Esophagus squamous epithelium (tissue), 5 donors: ENCODE data around the gene UMODL1. TPM values are rescaled to one million over a fixed set of nuclear protein-coding genes. Genes with fewer than 3 reads are reported as not detected.

Experiments used
- DNase-seq: peaks from one replicate; lab custom pipeline; 2025; lab: John Stamatoyannopoulos, UW
- H3K27ac ChIP-seq, 4 donors: fragments of 200-600 bp; sonication (generic); one replicate each; pipeline ENCODE4 v1.5.1; 2016 to 2019; ENCODE audit warnings: mild to moderate bottlenecking in 1 of 4
- H3K27me3 ChIP-seq, 4 donors: fragments of 200-600 bp; sonication (generic); 1 replicate in 3 of 4; 2 replicates in 1 of 4; pipeline versions ENCODE4 v1.5.1 to v1.6.0; 2017 to 2021; ENCODE audit warnings: antibody characterized with exemption in 1 of 4
- H3K36me3 ChIP-seq, 3 donors: fragments of 200-600 bp; sonication (generic); one replicate each; pipeline ENCODE4 v1.5.1; 2016 to 2019
- H3K4me1 ChIP-seq, 3 donors: fragments of 200-600 bp; sonication (generic); one replicate each; pipeline ENCODE4 v1.5.1; 2017 to 2019
- H3K4me3 ChIP-seq, 4 donors: fragments of 200-600 bp; sonication (generic); 1 replicate in 3 of 4; 2 replicates in 1 of 4; pipeline ENCODE4 v1.5.1; 2016 to 2019; ENCODE audit warnings: mild to moderate bottlenecking in 2 of 4, moderate library complexity in 1 of 4
- H3K9me3 ChIP-seq, 3 donors: fragments of 200-600 bp; sonication (generic); one replicate each; pipeline ENCODE4 v1.5.1; 2016 to 2019
- CTCF ChIP-seq, 6 experiments: fragments of 450-650 bp in 4 of 6; fragments of 200-600 bp in 2 of 6; sonication (generic) in 2 of 6; IDR thresholded peaks; one replicate each; pipeline ENCODE4 v1.5.1; 2016 to 2019; ENCODE audit warnings: antibody characterized with exemption in 6 of 6, mild to moderate bottlenecking in 4 of 6, moderate library complexity in 4 of 6
- POLR2A ChIP-seq, 4 donors: fragments of 450-650 bp; IDR thresholded peaks; one replicate each; pipeline ENCODE4 v1.6.1; 2017; ENCODE audit warnings: antibody characterized with exemption in 4 of 4, mild to moderate bottlenecking in 4 of 4, moderate library complexity in 3 of 4
- WGBS, 2 donors: methylation state at CpG; one replicate each; pipeline ENCODE4 v1.1.5; 2018; 5-methylcytosine and 5-hydroxymethylcytosine counted together
- intact Hi-C: fragments of 100-400 bp; cut with DNase I; formaldehyde crosslinking; loops from one replicate; pipeline ENCODE4 v1.15.0; 2022
- total RNA-seq, 4 donors: library from RNA; depleted of rRNA; stranded (reverse); fragments of >200 nt; gene quantifications; one replicate each; pipeline ENCODE4 v1.1.0, GENCODE V29; 2016
- donor health status: DM: yes; HTN: yes; CAD: no.

Gene UMODL1
- total RNA-seq, 4 donors from 2014 or later = not detected

- no peaks in the 10 kb centered on the region for H3K36me3 ChIP-seq
- intact Hi-C loops = loop anchor here (10.0 kb wide), 3 partner anchors 104 to 294 kb away; partner anchors contain the start of gene ZBTB21
- H3K4me3 ChIP-seq = no peak overlapping the region
- no peaks in the 10 kb centered on the region for H3K9me3 ChIP-seq
- H3K4me1 ChIP-seq = peaks cover 21 to 51% (median 22%) of the 10 kb centered on the region in 3 donors
- peaks cover 0 to 64% (median 0%) of the 10 kb centered on the region in 4 donors for H3K27me3 ChIP-seq
- no peak for DNase-seq
- no peak overlapping the region for H3K27ac ChIP-seq
- no peak for TF ChIP-seq CTCF (IDR thresholded peaks at IDR 0.05)
- no peak for TF ChIP-seq POLR2A (IDR thresholded peaks at IDR 0.05)
- 55 to 64% methylated on average over 2 to 9 of the region's 15 CpGs for WGBS, 2 donors
Observed at GRCh38 chr21:42118901-42119300, 47.8 kb downstream of the UMODL1 start.

GRCh38 chr21:42120101-42120902 lies 49.2 kb downstream of the UMODL1 start:
- TF ChIP-seq POLR2A (IDR thresholded peaks at IDR 0.05) (no peak), CTCF (IDR thresholded peaks at IDR 0.05) (no peak)
- H3K4me3 ChIP-seq = no peak overlapping the region
- intact Hi-C loops = no loop called here
- 21 to 33% methylated on average over 8 of the region's 11 CpGs for WGBS, 2 donors
- no peak overlapping the region for H3K27ac ChIP-seq
- H3K9me3 ChIP-seq = no peaks in the 10 kb centered on the region
- DNase-seq = no peak
- H3K27me3 ChIP-seq = peaks cover 0 to 66% (median 0%) of the 10 kb centered on the region in 4 donors
- peaks cover 22 to 49% (median 25%) of the 10 kb centered on the region in 3 donors for H3K4me1 ChIP-seq
- no peaks in the 10 kb centered on the region for H3K36me3 ChIP-seq

GRCh38 chr21:42120903-42121535 lies 49.9 kb downstream of the UMODL1 start:
- Histone ChIP-seq H3K36me3 (no peaks in the 10 kb centered on the region), H3K27ac (no peak overlapping the region), H3K4me3 (no peak overlapping the region), H3K27me3 (peaks cover 0 to 72% (median 0%) of the 10 kb centered on the region in 4 donors), H3K4me1 (peaks cover 29 to 56% (median 32%) of the 10 kb centered on the region in 3 donors), H3K9me3 (no peaks in the 10 kb centered on the region)
- intact Hi-C loops = no loop called here
- TF ChIP-seq CTCF (IDR thresholded peaks at IDR 0.05) = no peak
- no peak for TF ChIP-seq POLR2A (IDR thresholded peaks at IDR 0.05)
- DNase-seq = no peak
- 32 to 40% methylated on average over 9 to 12 of the region's 13 CpGs for WGBS, 2 donors

GRCh38 chr21:42121794-42122193 lies 50.7 kb downstream of the UMODL1 start:
- TF ChIP-seq POLR2A (IDR thresholded peaks at IDR 0.05) (no peak), CTCF (IDR thresholded peaks at IDR 0.05) (no peak)
- Histone ChIP-seq H3K9me3 (no peaks in the 10 kb centered on the region), H3K27me3 (peaks cover 0 to 80% (median 0%) of the 10 kb centered on the region in 4 donors), H3K36me3 (no peaks in the 10 kb centered on the region), H3K27ac (no peak overlapping the region), H3K4me3 (no peak overlapping the region), H3K4me1 (peaks cover 29 to 59% (median 33%) of the 10 kb centered on the region in 3 donors)
- intact Hi-C loops = no loop called here
- no peak for DNase-seq
- WGBS, 2 donors = 19 to 40% methylated on average over 4 of the region's 4 CpGs

GRCh38 chr21:42122398-42122797 lies 51.3 kb downstream of the UMODL1 start:
- H3K27me3 ChIP-seq = peaks cover 0 to 84% (median 0%) of the 10 kb centered on the region in 4 donors
- intact Hi-C loops = no loop called here
- no peak overlapping the region for H3K4me3 ChIP-seq
- no peaks in the 10 kb centered on the region for H3K36me3 ChIP-seq
- 87% methylated on average over 11 of the region's 13 CpGs; no CpG with 5 or more reads in 1 of the 2 donors for WGBS, 2 donors
- H3K9me3 ChIP-seq = no peaks in the 10 kb centered on the region
- no peak for DNase-seq
- peaks cover 26 to 54% (median 27%) of the 10 kb centered on the region in 3 donors for H3K4me1 ChIP-seq
- no peak overlapping the region for H3K27ac ChIP-seq
- TF ChIP-seq CTCF (IDR thresholded peaks at IDR 0.05) (no peak), POLR2A (IDR thresholded peaks at IDR 0.05) (no peak)
